SU-DHL-6 (cell line): ENCODE results near the gene CHST12.

Source experiments
- H2AFZ ChIP-seq: fragments of 200-600 bp; sonication (generic); 2 replicates; pipeline ENCODE4 v1.6.1; 2014; ENCODE audit warnings: low read depth, mild to moderate bottlenecking, moderate library complexity, mixed read lengths, antibody characterized with exemption, low read length; ENCODE audit not compliant: severe bottlenecking
- H3F3A ChIP-seq: fragments of 200-600 bp; shearing (Covaris generic); 2 replicates; pipeline ENCODE4 v1.6.0; 2016; ENCODE audit warnings: antibody characterized with exemption, mild to moderate bottlenecking; ENCODE audit not compliant: insufficient read depth
- H3K27ac ChIP-seq: fragments of 200-600 bp; sonication (generic); 2 replicates; pipeline ENCODE4 v1.5.1; 2016; ENCODE audit warnings: low read depth, mild to moderate bottlenecking, low read length, moderate library complexity, mixed read lengths
- H3K27me3 ChIP-seq: fragments of 200-600 bp; sonication (generic), shearing (Covaris generic); 2 replicates; pipeline ENCODE4 v1.6.0; 2014; ENCODE audit warnings: mild to moderate bottlenecking, low read length
- H3K36me3 ChIP-seq: fragments of 200-600 bp; sonication (generic); 2 replicates; pipeline ENCODE4 v1.6.1; 2014; ENCODE audit warnings: mild to moderate bottlenecking, low read length, mixed read lengths
- H3K4me2 ChIP-seq: fragments of 300-600, 200-600 bp; shearing (Covaris generic), sonication (generic); 2 replicates; pipeline ENCODE4 v1.6.0; 2014; ENCODE audit warnings: low read length, low read depth, mild to moderate bottlenecking; ENCODE audit not compliant: poor library complexity, severe bottlenecking
- H3K4me3 ChIP-seq: fragments of 200-600 bp; sonication (generic); 2 replicates; pipeline ENCODE4 v1.5.1; 2014; ENCODE audit warnings: antibody characterized with exemption, low read length, mild to moderate bottlenecking, mixed read lengths; ENCODE audit not compliant: insufficient read depth, poor library complexity, severe bottlenecking
- H3K79me2 ChIP-seq: fragments of 200-600 bp; sonication (generic); 2 replicates; pipeline ENCODE4 v1.6.1; 2014; ENCODE audit warnings: mild to moderate bottlenecking, low read length, moderate library complexity; ENCODE audit not compliant: insufficient read depth
- H3K9ac ChIP-seq: fragments of 200-600 bp; sonication (generic); 2 replicates; pipeline ENCODE4 v1.7.0; 2014; ENCODE audit warnings: mild to moderate bottlenecking, low read length
- H3K9me2 ChIP-seq: fragments of 200-600 bp; sonication (generic); replicated peaks from 2 replicates; pipeline ENCODE4 v1.6.1; 2014; ENCODE audit warnings: low read length; ENCODE audit not compliant: insufficient read depth
- H3K9me3 ChIP-seq: fragments of 200-600 bp; sonication (generic); 2 replicates; pipeline ENCODE4 v1.6.1; 2014; ENCODE audit warnings: low read length, mixed read lengths; ENCODE audit not compliant: insufficient read depth
- H4K20me1 ChIP-seq: fragments of 200-600 bp; sonication (generic); 2 replicates; pipeline ENCODE4 v1.6.1; 2014; ENCODE audit warnings: low read depth, mild to moderate bottlenecking, antibody characterized with exemption, low read length, moderate library complexity, mixed read lengths
- CTCF ChIP-seq: fragments of 200-600 bp; sonication (generic); IDR thresholded peaks from one replicate; pipeline ENCODE4 v1.5.1; 2017; ENCODE audit warnings: antibody characterized with exemption, mild to moderate bottlenecking, low read length, moderate library complexity; ENCODE audit not compliant: insufficient read depth, poor library complexity, severe bottlenecking
- EZH2phosphoT487 ChIP-seq: fragments of 200-600 bp; sonication (generic), shearing (Covaris generic); conservative IDR thresholded peaks from 2 replicates; pipeline ENCODE4 v1.6.1; 2018; ENCODE audit warnings: mild to moderate bottlenecking, antibody characterized with exemption, low read length, moderate library complexity, mixed read lengths

The CHST12 gene

GRCh38 chr7:2431260-2431867, 28.0 kb downstream of the CHST12 start:
- H3K36me3 ChIP-seq = no peaks in the 10 kb centered on the region
- no peak overlapping the region for H2AFZ ChIP-seq
- H3K4me3 ChIP-seq = no peak overlapping the region
- H3K27ac ChIP-seq = no peak overlapping the region
- H3K9me2 ChIP-seq = no peaks in the 10 kb centered on the region
- 0 out of 2 replicates have a peak, but pooled peaks cover 3% of the 10 kb centered on the region for H3F3A ChIP-seq
- H3K9me3 ChIP-seq = no peaks in the 10 kb centered on the region
- TF ChIP-seq CTCF = peak; percentile 71
- no peak for TF ChIP-seq EZH2phosphoT487
- 0 out of 2 replicates have a peak, but pooled peaks cover 4% of the 10 kb centered on the region for H4K20me1 ChIP-seq
- H3K79me2 ChIP-seq = no peaks in the 10 kb centered on the region
- no peaks in the 10 kb centered on the region for H3K27me3 ChIP-seq
- H3K9ac ChIP-seq = no peak overlapping the region
- H3K4me2 ChIP-seq = no peak overlapping the region

DNA sequence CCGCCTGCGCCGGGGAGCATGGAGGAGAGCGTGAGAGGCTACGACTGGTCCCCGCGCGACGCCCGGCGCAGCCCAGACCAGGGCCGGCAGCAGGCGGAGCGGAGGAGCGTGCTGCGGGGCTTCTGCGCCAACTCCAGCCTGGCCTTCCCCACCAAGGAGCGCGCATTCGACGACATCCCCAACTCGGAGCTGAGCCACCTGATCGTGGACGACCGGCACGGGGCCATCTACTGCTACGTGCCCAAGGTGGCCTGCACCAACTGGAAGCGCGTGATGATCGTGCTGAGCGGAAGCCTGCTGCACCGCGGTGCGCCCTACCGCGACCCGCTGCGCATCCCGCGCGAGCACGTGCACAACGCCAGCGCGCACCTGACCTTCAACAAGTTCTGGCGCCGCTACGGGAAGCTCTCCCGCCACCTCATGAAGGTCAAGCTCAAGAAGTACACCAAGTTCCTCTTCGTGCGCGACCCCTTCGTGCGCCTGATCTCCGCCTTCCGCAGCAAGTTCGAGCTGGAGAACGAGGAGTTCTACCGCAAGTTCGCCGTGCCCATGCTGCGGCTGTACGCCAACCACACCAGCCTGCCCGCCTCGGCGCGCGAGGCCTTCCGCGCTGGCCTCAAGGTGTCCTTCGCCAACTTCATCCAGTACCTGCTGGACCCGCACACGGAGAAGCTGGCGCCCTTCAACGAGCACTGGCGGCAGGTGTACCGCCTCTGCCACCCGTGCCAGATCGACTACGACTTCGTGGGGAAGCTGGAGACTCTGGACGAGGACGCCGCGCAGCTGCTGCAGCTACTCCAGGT, 29.7 kb downstream of the CHST12 start:
- Histone ChIP-seq H3K4me2 (no peak overlapping the region), H3K9ac (no peak overlapping the region), H3K36me3 (no peaks in the 10 kb centered on the region), H3K79me2 (no peaks in the 10 kb centered on the region), H3K27ac (no peak overlapping the region), H4K20me1 (0 out of 2 replicates have a peak, but pooled peaks cover 4% of the 10 kb centered on the region), H2AFZ (no peak overlapping the region), H3K9me3 (no peaks in the 10 kb centered on the region), H3K27me3 (no peaks in the 10 kb centered on the region), H3K4me3 (no peak overlapping the region), H3K9me2 (no peaks in the 10 kb centered on the region), H3F3A (0 out of 2 replicates have a peak, but pooled peaks cover 3% of the 10 kb centered on the region)
- no peak for TF ChIP-seq CTCF
- no peak for TF ChIP-seq EZH2phosphoT487

GRCh38 chr7:2433713-2434550, 30.5 kb downstream of the CHST12 start:
- Histone ChIP-seq H3K9ac (no peak overlapping the region), H3K4me3 (no peak overlapping the region), H2AFZ (no peak overlapping the region), H3K79me2 (no peaks in the 10 kb centered on the region), H3K27ac (no peak overlapping the region), H3K27me3 (no peaks in the 10 kb centered on the region), H3K9me2 (no peaks in the 10 kb centered on the region), H4K20me1 (0 out of 2 replicates have a peak, but pooled peaks cover 4% of the 10 kb centered on the region), H3K36me3 (no peaks in the 10 kb centered on the region), H3K9me3 (no peaks in the 10 kb centered on the region), H3F3A (0 out of 2 replicates have a peak, but pooled peaks cover 3% of the 10 kb centered on the region), H3K4me2 (no peak overlapping the region)
- TF ChIP-seq CTCF = no peak
- TF ChIP-seq EZH2phosphoT487 = no peak
